HG03460 (cell line): ENCODE results near the gene EBF3.

Experiments used
- ATAC-seq: cut with Tn5 transposase; IDR thresholded peaks from one replicate; pipeline ENCODE4 v1.9.1; 2021; ENCODE audit not compliant: unreplicated experiment

Gene EBF3

DNA sequence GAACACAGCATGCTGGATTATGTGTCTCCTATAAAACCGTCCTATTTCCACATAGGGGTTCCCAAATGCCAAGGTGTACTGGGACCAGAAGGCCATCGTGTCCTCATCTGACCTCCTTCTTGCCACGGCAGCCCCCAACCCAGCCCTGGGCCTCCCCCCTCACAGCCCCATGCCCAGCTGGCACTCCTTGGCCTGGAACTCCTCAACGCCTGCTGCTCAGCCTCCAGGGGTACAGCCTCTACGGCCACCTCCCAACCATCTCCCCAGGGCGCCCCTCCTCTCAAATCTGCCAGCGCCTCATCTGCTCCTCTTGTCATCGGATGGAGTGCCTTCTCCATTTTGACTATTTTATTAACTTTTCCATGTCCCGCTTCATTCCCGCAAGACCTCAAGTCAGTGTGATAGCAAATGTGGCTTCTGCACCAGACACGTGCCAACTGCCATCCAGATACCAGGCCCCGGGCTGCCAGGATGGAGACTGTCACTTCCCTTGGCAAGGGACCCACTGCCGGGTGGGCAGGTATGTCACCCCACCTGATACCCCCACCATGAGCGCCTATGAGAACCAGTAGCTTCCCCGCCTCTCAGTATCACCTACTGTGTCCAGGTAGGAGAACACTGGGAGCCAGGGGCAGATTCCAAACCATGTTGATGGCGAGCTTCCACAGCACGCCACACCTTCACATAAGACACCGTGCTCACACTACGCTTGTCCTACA lies 106.7 kb downstream of the EBF3 start:
- no peak for ATAC-seq

DNA sequence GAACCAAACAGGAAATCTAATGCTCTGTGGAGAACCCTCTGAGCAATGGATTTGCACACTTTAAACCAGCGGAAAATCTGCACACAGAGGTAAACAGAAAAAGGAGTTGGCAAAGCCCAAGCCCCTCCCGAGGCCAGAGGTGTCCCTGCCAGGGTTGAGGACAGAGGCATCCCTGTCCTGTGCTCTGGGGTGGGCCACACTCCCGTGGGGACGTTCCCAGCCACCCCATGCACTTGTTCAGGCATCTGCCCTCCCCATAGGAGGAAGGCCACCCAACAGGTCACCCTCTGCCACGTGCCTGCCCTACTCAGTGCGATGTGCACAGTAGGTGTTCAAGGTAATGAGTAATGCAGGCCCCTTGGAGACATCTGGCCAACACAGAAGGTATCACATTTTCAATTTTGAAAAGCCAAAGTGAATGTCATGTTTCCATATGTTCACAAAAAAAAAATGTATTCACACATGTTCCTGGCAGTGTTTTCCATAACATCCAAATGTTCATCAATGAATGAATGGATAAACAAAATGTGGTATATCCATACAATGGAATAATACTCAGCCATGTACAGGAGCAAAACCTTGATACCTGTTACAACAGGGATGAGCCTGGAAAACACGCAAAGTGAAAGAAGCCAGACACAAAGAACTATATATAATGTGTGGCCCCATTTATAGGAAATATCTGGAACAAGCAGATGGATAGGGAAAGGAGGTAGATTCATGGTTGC lies 108.1 kb downstream of the EBF3 start:
- no peak for ATAC-seq

DNA sequence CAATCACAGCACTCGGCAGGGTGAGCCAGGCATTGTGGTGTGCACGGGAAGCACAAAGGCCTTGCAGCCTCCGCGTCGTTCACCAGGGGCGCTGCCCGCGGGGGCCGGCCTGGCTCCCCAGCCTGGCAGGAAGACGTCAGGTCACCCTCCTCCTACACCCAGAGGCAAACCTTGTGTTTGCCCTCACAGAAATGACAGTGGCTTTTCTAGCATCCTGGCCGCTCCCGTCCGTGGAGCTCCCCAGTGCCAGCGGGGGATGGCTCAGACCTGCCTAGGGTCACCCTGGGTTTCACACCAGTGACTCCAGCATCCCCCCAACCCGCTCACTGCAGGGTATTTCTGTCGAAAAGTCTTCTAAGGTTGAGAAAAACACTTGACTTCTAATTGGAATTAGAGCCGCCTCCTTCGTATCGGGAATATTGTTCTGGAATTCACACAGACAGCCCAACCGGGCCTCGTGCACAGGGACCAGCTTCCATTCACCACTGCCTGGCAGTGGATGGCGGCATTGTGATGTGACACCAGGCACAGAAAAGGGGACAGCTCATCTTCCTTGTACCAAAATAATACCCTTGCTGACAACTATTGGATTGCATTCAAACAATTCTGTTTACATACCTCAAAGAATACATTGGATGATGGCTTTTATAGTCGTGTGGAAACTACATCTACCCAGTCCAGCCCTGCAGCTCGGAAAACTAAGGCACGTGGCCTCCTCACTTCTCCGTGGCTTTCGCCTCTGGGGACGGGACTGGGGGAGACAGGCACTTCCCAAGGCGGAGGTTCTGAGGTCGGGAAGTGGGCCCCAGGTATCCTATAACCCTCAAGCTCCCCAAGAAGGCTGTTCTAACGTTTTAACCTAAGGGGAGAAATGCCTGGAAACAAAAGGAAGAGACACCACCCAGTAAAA lies 109.0 kb downstream of the EBF3 start:
- ATAC-seq, result no peak

DNA sequence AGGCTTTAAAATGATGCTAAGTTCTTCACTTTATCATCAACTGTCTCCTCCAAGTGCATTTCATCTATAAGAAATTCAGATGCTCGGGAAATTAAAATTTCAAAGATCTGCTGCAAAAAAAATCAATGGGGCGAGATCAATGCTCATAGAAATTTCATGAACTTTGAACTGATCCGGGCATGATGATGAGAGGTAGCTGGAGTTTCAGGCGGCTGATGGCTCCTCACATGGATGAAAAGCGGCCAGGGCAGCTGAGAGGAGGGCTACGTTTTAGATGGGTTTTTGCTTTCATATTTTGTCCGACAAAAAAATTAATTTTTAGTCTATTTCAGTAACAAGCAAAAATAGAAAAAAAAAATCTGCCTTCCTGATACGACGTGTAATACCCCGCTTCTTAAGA lies 109.9 kb downstream of the EBF3 start:
- ATAC-seq, result no peak

DNA sequence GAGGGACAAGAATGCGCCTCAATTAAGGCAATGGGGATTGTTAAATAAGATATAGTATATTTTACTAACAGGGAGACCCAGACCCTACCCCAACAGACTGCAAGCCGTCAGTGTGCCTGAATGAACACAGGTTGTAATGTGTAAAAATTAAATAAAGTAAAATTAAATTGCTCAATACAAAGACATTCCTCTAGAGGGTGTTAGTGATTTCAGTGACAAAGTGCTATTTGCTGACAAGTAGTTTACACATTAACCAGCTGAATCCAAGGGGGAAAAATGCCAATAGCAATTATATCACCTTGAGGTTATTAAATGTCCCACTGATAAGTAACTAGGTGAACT lies 110.5 kb downstream of the EBF3 start:
- no peak for ATAC-seq

DNA sequence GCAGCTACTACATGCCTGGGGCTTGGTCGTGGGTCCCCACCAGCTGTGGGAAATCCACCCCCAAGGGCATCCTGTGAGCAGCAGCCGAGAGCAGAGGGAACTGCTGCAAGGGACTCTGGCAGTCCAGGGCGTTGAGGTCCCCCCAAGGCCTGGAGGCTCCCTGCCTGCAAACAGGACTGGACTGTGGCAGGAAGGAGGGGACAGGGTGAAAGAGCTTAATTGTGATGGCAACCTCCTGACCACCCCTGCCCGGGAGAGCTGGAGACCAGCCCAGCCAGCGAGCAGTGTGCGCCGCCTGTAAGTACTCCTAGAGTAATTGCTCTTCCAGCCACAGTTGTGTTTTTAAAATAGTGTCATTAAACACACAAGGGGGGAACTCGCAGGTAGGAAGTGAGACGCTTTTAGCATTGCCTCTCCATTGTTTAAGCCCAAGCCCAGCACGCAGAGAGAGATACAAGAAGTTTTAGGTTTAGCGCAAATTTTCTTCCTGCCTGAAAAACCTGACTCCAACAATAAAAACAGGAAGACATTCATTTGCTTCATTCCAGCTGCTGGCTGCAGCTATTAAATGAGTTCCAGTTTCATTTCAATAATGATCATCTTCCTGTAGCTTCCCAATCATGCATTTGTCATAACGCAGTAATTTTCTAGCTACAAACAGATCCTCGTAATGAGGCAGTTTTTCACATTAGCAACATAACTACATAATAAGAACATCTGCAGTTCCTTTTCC lies 111.1 kb downstream of the EBF3 start:
- no peak for ATAC-seq

DNA sequence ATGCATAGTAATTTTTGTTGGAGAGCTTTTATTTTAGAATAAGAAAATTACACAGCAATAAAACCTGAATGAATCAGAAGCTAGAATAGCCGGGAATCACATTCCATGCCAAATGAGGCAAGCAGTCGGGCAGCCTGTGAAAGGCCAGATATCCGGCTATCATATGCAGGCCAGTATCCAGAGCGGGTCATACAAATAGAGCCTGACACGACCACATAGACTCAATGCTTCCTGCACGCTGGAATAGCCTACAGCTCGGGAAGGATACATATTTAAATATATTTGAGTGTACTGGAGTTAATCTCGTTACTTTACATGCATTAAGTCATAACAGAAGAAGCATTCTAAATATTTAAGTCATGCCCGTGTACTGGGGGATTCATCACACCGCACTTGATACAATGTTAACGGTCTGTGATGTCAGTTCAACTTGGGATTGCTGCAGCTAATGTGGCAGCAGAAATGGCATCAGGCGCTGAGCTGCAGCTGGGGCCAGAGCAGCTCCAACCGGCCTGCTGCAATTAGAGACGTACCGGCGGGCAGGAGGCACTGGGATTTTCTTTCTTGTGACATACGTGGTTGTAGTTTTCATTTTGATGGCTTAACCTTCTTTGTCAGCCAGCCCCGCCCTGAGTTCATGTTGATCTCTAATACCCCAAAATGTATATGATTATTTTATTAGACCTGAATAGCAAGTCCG lies 112.0 kb downstream of the EBF3 start:
- ATAC-seq, result no peak

- no peak for ATAC-seq
Measured at GRCh38 chr10:129850790-129851189, 113.3 kb downstream of the EBF3 start.

- no peak for ATAC-seq
Measured at GRCh38 chr10:129850316-129850715, 113.8 kb downstream of the EBF3 start.

DNA sequence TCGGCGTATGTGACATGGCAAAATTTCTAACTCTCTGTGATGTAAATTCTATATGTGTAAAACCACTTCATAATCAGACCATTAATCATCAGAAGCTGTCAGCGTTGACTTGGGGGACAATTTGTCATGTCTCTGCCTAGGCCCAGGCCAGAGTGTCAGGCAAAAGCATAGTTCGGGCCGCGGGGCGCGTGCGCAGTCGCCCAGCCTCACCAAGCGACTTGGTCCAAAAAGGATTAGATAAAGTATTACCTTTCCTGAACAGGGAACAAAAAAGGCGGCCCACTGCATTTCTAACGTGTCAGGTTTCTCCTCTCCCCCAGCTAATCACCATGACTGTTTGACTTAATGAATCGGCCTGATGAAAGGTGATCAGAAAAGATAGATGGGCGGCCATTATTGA lies 114.2 kb downstream of the EBF3 start:
- ATAC-seq, result no peak

DNA sequence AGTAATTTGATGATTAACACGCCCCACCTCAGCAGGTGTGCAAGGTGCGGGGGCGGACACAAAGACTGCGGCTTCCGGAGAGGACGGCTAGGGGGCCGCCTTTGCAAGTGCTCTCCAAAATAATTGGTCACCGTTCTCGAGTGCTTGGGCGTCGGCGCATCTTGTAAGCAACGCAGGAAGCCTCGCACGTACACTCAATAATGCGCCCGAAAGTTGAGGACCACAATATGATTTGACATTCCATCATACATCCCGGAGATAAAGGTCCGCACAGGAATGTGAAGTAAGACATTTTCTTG lies 114.7 kb downstream of the EBF3 start:
- ATAC-seq, result no peak

- ATAC-seq, result no peak
Measured at GRCh38 chr10:129848696-129849451, 115.2 kb downstream of the EBF3 start.

- ATAC-seq, result no peak
Measured at GRCh38 chr10:129847741-129848483, 116.2 kb downstream of the EBF3 start.

DNA sequence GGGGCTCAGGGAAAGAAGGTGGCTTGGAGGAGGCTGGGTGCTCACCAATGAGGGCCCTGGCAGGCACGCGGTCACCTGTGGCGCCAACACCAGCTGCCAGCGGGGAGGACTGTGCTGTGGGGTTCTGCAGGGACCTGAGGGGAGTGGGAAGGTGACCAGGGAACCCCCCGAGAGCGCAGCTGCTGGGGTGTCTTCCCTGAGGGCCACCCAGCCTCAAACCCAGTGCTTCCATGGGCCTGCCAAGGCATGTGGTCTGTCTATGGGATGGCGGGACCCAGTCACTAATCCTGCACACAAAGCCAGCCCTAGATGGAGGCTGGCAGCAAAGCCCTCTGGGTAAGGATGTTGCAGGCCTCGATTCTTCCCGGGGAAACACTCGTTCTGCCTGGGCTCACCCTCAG lies 117.1 kb downstream of the EBF3 start:
- ATAC-seq, result no peak

- no peak for ATAC-seq
Measured at GRCh38 chr10:129845111-129845753, 118.8 kb downstream of the EBF3 start.

GRCh38 chr10:129844216-129844766 lies 119.8 kb downstream of the EBF3 start:
- ATAC-seq, result no peak

DNA sequence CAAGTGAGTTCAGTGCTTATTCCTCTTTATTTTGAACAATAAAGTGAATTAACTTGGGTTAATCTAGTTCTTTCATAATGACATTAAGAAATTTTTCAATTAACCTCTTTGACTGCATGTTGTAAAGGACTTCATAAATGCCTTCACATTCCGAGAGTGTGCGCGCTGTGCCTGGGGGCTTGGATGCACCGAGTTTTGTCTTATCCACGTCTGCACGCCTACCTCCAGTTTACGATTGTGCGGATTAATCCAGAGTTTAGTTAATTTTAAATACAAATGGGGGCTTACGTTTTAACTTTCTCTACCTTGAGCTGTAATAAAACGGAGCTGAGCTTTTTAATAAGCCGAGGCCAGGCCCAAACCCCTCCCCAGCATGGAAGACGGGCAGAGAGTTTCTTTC lies 120.4 kb downstream of the EBF3 start:
- no peak for ATAC-seq

- no peak for ATAC-seq
Measured at GRCh38 chr10:129843131-129843541, 120.9 kb downstream of the EBF3 start.
